OCI-M2 (cell line): ENCODE results near the gene PGA5.
"Not testable (repeated sequence)": the region's sequence is repeated elsewhere in the genome, so short reads cannot be mapped to it uniquely, and the experiment has no call there.

ENCODE experiments used
- DNase-seq: peaks from one replicate; lab custom pipeline; 2025; ENCODE audit not compliant: unreplicated experiment; lab: John Stamatoyannopoulos, UW

Gene PGA5

DNA sequence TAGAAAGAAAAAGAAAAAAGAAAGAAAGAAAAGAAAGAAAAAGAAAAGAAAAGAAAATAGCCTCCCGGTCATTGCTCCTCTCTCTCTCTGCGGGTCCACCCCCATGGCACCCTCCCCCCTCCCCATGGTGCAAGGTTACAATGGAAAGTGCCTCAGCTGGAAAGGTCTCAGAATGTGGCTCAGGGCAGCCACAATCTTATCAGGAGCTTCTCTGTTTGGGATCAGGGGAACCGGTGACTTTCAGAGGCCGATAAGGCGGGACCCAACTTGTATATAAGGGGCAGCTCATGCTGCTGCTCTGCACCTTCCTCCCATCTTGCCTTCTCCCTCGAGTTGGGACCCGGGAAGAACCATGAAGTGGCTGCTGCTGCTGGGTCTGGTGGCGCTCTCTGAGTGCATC is at the start of gene PGA5:
Gene PGA5, plus strand, starts transcription at position 301 of the 400 bp plus-strand sequence. Its CDS starts 52 bp downstream, at position 353.
- DNase-seq = not testable (repeated sequence)

DNA sequence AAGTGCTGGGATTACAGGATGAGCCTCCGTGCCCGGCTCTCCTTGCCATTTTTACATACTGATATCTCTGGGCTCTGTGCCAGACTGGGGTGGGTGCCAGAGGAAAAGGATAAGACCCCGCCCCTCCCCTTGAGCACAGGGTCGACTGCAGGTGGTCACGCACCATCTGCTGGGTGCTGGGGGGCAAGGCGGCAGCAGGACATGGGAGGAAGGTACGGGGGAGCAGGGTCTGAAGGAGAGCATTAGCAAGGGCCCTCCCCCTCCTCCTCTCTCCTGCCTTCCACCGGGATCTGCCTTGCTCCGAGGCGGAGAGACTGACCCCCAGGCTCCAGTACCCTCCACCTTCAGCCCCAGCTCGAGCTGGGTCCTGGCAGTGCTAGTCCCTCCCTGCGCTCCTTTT is 47.4 kb upstream of the PGA5 start:
- no peak for DNase-seq

DNA sequence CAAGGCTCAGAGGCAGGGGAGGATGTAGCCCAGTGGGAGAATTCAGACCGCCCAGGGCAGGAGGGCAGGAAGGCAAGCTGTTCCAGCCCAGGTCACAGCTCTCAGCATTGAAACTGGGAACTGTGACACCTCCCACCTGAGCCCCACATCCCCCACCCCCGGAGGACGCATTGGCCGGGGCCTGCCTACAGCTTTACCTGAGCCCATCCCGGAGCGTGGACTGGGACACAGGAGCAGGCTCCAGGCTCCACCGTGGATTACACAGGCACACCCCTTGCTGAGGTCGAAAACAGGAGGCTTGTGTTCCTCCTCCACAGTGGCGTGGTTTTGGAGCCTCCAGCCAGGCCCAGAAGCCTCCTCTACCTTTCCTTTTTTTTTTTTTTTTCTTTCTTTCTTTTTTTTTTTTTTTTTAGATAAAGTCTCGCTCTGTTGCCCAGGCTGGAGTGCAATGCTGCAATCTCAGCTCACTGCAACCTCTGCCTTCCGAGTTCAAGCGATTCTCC is 46.8 kb upstream of the PGA5 start:
- DNase-seq = no peak

DNA sequence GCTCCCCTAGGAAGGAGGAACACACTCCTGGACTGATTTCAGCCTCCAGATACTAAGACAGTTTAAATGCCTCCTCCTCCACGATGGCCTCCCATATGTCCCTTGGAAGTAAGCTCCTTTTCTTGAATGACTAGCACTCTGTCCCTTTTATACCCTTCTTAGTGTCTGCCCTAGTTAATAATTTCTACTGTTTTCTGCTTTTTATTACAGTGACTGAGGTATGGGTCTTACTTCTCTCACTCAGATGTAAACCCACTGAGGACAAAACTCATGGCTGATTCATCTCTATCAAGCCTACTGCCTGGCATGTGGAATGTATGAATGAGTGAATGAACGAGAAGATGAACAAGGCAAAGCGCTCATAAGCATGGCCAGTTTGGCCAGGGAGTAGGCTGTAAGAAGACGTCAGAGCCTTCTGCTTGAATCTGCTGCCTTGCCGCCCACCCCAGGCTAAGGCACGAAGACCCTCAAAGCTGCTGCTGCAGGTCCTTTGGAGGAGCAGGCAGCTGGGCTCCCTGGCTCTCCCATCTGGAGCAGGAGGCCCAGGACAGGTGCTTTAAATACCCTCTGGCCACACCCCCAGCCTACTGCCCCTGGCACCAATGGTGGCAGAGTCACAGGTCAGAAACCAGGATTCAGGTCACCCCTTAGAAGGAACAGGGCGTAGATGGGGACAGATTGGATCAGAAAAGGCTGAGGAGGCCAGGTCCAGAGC is 45.8 kb upstream of the PGA5 start:
- DNase-seq = no peak

DNA sequence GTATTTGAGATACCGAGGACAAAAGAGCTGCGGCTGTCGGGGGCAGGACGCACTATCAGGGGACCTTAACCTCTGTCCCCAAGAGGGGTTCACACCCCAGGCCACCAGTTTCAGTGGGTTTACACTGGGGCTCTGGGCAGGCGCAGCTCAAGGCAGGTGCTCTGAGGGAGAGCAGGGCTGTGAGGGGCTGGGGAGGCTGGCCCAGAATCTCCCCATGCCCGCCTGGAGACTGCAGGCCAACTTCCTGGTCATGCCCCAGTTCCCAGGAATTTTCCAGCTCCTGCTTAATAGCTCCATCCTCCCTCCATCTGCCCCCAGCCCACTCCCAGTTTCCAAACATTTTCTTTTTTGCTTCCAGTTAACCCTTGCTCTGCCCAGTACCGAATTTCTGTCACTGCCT is 45.3 kb upstream of the PGA5 start:
- no peak for DNase-seq

DNA sequence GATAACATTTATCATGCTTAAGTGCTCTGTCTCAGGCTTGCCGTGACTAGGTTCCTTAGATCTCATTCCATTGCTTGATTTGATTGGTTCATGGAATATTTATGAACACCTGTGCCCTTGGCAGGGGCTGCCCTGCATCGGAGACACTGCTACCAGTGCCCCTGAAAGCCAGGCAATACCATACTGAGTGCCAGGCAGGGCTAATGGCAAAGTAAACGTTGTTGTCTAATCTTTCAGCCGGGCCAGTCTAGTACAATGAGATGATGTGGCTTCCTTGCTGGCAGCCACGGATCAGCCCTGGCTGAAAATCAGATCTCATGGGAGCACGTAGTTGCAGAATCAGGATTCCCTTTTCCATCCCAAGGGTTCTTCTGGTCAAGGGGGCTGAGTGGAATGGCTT is 42.6 kb upstream of the PGA5 start:
- DNase-seq = no peak

DNA sequence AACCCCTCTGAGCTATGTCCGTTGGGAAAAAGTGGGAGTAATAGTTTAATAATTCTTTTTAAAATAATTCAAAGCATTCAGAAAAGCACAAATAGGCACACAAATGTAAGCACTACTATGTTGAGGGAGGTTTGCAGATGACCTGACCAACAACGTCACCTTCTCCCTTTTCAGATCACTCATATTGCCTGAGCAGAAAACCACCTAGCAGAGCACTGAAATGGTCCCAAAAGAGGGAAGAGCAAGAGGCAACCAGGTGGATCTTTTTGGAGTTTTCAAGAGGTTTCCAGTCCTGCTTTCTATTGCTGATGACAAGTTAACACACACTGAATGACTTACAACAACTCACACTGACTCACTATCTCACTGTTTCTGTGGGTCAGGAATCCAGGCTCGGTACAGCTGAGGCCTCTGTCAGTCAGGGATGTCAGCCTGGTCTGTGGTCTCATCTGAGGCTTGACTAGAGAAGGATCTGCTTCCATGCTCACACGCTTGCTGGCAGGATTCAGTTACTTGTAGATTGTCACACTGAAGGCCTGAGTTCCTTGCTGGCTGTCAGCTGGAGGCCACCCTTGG is 41.9 kb upstream of the PGA5 start:
- DNase-seq = no peak

DNA sequence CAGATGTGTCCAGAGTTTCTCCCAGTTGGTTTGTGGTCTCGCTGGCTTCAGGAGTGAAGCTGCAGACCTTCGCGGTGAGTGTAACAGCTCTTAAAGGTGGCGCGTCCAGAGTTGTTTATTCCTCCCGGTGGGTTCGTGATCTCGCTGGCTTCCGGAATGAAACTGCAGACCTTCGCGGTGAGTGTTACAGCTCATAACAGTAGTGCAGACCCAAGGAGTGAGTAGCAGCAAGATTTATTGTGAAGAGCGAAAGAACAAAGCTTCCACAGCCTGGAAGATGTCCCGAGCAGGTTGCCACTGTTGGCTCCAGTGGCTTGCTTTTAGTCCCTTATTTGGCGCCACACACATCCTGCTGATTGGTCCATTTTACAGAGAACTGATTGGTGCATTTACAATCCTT is 39.5 kb upstream of the PGA5 start:
- no peak for DNase-seq

DNA sequence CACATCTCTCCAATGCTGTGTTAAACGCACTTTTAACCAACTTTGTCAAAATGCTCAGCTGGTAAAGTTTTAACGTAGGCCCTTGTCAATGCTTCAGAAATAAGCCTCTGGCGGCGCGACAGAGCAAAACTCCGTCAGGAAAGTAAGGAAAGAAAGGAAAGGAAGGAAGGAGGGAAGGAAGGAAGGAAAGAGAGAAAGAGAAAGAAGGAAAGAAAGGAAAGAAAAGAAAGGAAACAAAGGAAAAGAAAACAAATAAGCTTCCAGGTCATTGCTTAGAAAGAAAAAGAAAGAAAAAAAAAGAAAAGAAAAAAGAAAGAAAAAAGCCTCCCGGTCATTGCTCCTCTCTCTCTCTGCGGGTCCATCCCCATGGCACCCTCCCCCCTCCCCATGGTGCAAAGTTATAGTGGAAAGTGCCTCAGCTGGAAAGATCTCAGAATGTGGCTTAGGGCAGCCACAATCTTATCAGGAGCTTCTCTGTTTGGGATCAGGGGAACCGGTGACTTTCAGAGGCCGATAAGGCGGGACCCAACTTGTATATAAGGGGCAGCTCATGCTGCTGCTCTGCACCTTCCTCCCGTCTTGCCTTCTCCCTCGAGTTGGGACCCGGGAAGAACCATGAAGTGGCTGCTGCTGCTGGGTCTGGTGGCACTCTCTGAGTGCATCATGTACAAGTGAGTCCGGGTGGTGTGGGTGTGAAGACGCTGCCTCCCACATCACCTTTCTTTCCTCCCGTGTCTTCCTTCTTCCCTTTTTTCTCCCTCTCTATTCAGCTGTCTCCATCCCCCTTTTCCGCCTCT is 37.8 kb upstream of the PGA5 start, which contains the start of gene PGA3:
Gene PGA3, plus strand, starts transcription at position 566 of the 797 bp plus-strand sequence. Its CDS starts 50 bp downstream, at position 616.
- not testable (repeated sequence) for DNase-seq

DNA sequence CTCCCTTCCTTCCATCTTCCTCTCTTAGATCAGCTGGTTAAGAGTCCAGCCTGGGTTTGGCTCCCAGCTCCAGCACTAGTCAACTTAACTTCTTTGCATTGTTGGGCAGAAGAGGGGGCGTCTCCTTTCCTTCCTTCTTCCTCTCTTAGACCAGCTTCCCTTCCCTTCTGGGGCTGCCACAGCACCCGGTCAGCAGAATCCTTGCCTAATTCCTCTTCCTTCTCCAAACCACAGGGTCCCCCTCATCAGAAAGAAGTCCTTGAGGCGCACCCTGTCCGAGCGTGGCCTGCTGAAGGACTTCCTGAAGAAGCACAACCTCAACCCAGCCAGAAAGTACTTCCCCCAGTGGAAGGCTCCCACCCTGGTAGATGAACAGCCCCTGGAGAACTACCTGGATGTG is 37.1 kb upstream of the PGA5 start:
- DNase-seq = not testable (repeated sequence)

DNA sequence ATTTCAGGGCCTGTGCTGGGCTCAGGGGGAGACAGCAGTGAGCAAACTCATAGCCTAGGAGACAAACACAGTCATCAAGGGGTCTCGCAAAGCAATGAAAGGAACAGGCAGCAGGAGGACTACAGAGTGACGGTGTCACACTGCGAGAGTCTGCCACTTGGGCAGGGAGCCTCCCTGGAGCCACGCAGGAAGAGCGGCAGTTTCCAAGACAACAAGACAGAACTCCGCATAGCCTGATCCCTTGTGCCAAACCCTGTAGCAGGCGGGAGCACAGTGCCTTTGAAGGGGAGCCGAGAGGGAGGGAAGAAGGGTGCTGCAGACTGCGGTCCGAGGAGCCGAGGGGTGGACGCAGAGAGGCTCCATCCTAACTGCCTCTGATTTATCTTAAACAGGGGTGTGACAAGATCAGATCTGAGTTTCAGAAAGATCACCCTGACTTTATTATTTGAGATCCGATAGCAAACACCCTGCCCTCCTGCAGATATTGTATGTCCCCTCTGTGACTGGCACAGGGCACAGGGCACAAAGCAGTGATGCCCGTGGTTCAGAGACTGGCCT is 36.4 kb upstream of the PGA5 start:
- DNase-seq = not testable (repeated sequence)

DNA sequence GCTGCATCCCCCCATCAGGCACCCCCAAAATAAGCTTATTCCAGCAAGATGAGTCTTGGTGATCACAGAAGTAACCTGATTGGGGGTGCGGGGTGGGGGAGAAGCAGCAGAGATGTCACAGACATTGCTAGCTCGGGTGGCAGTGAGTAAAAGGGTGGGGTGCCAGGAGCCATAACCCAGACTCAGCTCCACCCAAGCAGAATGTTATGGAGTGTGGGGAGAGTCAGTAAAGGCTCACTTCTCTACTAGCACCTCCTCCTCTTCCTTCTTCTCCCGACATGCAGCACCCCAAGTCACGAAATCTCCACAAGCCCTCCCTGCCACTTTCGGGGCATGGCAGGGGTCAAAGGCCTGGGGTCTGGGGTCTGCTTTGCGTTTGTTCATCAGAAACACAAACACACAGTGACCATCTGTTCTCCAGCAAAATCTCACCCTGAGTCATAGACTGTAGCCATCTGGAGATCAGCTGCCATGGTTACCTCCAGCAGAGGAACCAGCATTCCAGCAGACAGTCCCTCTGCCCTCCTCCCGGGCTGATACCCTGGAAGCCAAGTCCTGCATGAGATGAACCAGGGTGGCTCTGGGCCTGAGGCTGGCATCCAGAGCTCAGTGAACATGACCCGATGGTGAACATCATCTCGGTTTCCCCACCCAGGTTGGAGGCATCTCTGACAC is 33.2 kb upstream of the PGA5 start:
- not testable (repeated sequence) for DNase-seq

DNA sequence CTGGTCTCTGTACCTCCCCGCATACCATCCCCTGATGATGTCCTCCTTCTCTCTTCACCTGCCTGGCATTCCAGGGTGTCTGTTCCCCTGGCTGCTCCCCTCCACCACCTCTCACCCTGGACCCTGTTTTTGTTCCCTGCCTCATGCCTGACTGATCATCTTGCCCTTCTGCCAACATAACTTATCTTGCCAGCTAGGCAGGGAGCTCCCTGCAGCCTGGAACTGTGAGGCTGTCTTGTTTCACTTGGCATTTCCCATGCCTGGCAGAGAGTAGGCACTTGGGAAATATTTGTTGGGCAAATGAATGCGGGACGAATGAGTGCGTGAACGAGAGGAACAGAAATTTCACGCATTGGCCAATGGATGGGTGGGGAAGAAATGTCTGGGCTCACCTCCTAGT is 30.3 kb upstream of the PGA5 start:
- DNase-seq = not testable (repeated sequence)

DNA sequence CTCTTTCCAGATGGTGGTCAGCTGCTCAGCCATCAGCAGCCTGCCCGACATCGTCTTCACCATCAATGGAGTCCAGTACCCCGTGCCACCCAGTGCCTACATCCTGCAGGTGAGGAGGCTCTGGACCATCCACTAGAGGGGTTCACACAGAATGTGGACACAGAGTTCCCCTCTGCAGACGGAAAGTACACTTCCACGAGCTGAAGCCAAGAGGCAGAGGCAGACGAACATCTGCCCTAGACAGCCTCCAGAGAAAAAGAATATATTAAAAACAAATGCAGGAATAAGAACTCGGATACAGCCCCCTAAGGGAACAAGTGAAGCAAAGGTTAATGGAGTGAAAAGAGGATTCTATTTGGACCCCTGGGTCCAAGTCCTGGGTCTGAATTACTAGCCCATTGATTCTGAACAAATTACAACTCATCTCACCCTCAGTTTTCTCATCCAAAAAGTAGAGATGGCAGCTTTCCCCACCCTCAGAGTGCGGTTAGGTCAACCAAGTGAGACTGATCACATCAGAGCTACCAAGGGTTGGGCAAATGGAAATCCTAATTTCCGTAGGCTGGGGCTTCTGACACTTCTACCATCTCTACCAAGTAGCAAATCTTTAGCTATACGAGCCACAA is 29.5 kb upstream of the PGA5 start:
- not testable (repeated sequence) for DNase-seq

DNA sequence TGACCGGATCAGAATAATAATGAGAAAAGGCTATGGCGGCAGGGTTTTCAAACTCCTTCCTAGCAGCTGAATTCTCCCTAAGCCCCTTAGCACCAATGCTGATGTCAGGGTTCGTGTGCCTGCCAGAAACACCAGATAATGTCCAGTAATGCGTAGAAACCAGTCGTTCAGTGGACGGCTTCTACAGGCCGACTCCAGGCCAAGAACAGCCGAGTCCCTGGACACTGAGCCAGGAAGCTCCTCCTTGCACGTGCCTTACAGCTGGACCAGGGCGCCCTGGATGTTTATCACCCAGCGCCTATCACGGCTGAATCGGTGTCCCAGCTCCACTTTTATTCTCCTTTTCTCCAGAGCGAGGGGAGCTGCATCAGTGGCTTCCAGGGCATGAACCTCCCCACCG is 28.8 kb upstream of the PGA5 start:
- DNase-seq = not testable (repeated sequence)

DNA sequence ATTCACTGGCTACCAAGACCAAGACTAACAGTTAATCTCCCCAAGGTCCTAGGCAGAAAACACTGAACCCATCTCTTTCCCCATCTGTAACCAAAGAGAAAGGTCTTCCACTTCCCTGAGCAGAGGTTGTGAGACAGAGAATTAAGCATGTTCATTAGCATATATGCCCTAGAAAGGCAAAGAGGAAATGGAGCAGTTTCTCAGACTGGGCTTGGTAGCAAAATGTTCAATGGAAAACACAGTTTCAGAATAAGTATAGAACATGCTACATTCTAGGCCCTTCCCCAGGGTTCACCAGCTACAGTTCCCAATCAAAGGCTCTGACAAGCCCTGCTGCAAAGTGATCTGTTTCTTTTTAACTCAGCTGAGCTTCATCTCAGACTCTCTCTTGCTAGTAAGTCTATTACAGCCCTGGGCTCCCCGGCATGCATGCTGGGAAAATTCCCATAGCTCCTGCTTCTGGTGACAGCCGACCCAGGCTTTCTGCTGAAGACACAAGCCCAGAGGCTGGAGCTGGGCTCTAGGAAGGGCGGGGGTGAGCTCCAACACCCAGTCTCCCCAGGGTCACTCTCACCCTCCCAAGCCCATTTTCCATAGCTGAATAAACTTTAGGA is 27.2 kb upstream of the PGA5 start:
- DNase-seq = not testable (repeated sequence)

DNA sequence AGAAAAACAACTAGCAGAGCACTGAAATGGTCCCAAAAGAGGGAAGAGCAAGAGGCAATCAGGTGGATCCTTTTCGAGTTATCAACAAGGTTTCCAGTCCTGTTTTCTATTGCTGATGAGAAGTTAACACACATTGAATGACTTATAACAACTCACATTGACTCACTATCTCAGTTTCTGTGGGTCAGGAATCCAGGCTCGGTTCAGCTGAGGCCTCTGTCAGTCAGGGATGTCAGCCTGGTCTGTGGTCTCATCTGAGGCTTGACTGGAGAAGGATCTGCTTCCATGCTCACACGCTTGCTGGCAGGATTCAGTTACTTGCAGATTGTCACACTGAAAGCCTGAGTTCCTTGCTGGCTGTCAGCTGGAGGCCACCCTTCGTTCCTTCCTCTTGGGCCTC is 22.7 kb upstream of the PGA5 start:
- DNase-seq = not testable (repeated sequence)

DNA sequence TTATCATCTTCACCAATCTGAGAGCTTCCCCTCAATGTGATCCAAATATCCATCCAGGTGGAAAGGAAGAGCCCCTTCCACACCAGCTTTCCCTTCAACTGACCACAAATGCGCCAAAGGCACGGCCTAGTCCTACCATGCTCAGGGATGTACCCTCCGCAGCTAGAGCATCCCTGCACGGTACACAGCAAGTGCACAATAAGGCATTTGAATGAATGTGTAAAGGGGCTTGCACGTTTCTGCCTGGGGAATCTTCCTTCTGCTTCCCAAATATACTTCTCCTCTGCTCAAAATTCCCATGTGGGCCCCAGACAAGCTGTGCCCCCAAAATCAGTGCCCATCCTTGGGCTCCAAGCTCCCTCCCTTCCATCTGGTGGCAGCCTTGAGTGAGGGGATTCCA is 22.0 kb upstream of the PGA5 start:
- DNase-seq = not testable (repeated sequence)

DNA sequence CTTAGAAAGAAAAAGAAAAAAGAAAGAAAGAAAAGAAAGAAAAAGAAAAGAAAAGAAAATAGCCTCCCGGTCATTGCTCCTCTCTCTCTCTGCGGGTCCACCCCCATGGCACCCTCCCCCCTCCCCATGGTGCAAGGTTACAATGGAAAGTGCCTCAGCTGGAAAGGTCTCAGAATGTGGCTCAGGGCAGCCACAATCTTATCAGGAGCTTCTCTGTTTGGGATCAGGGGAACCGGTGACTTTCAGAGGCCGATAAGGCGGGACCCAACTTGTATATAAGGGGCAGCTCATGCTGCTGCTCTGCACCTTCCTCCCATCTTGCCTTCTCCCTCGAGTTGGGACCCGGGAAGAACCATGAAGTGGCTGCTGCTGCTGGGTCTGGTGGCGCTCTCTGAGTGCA is 18.9 kb upstream of the PGA5 start, which contains the start of gene PGA4:
Gene PGA4, plus strand, starts transcription at position 301 of the 400 bp plus-strand sequence. Its CDS starts 54 bp downstream, at position 355.
- not testable (repeated sequence) for DNase-seq

DNA sequence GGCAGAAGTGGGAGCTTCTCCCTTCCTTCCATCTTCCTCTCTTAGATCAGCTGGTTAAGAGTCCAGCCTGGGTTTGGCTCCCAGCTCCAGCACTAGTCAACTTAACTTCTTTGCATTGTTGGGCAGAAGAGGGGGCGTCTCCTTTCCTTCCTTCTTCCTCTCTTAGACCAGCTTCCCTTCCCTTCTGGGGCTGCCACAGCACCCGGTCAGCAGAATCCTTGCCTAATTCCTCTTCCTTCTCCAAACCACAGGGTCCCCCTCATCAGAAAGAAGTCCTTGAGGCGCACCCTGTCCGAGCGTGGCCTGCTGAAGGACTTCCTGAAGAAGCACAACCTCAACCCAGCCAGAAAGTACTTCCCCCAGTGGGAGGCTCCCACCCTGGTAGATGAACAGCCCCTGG is 18.3 kb upstream of the PGA5 start:
- not testable (repeated sequence) for DNase-seq
